Measurements from ENCODE around the gene PRMT5. TPM values are rescaled to one million over a fixed set of nuclear protein-coding genes. Genes with fewer than 3 reads are reported as not detected.

PRMT5 gene
- total RNA-seq, 1 experiment from 2014 or later: 92.8 TPM

GRCh38 chr14:22884076-22884737 lies 45.0 kb downstream of the PRMT5 start:
- DNase-seq (ENCODE audit: low read depth): no peak
- in situ Hi-C loops (cut with HindIII; ENCODE audit: low pct_unique_long_range_greater_than_20kb, low sequenced_read_pairs): no loop called here

- DNase-seq (ENCODE audit: low read depth): no peak
- in situ Hi-C loops (cut with HindIII; ENCODE audit: low pct_unique_long_range_greater_than_20kb, low sequenced_read_pairs): no loop called here
These were observed 45.8 kb downstream of the PRMT5 start, which contains the start of gene REM2 for GRCh38 chr14:22883173-22883976. Gene REM2 (plus strand): TSS chr14:22883222. CDS start chr14:22883288, 66 bp downstream.

DNA sequence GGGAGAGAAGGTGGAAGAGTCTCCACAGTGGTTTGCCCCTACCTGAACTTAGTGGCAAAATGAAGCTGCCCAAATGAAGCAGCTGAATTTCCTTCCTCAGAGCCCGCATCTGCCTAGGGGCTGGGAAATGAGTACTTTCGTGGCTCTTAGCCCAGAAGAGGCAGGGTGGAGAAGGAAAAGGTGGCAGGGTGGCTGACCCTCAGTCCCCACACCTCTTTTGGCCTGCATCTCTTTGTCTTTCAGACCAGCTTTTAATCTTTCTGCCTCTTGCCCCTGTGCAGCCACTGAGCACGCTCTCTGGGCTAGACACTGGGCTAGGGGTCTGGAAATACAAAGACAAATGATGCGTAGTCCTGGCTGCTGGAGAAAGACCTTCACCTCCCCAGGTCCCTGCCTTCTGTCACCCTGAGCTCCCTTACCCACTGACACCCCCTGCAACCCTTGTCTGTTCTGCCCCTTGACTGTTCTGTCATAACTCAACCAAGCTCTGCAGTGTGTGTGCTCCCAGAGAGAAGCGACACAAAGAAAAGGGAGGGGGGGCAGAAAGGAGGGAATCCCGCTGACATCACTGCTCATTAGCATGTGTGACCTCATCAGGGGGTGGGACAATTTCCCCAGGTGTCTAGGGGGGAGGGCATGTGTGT lies 46.5 kb downstream of the PRMT5 start:
- in situ Hi-C loops (cut with HindIII; ENCODE audit: low pct_unique_long_range_greater_than_20kb, low sequenced_read_pairs): no loop called here
- peak; percentile 42 for DNase-seq (ENCODE audit: low read depth)

DNA sequence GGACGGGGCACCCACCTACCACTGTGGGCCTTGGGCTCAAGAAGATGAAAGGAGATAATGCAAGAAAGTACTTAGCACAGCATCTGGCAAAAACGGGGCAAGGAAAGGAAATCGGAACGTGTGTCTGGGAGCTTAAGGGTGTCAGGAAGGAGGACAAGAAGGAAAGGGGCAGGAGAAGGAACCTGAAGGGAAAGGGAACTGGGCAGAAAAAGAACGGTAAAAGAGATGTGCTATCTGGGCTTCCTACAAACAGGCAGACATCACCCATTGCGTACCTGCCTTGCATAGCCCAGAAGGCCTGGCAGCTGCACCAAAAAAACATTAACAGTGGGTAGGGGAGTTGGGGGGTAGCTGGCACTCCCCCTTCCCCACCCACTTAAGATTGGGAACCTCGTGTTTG lies 47.1 kb downstream of the PRMT5 start:
- in situ Hi-C loops (cut with HindIII; ENCODE audit: low pct_unique_long_range_greater_than_20kb, low sequenced_read_pairs): no loop called here
- DNase-seq (ENCODE audit: low read depth): no peak

- in situ Hi-C loops (cut with HindIII; ENCODE audit: low pct_unique_long_range_greater_than_20kb, low sequenced_read_pairs): no loop called here
- DNase-seq (ENCODE audit: low read depth): no peak
These were observed 50.6 kb downstream of the PRMT5 start for GRCh38 chr14:22878271-22879246.

DNA sequence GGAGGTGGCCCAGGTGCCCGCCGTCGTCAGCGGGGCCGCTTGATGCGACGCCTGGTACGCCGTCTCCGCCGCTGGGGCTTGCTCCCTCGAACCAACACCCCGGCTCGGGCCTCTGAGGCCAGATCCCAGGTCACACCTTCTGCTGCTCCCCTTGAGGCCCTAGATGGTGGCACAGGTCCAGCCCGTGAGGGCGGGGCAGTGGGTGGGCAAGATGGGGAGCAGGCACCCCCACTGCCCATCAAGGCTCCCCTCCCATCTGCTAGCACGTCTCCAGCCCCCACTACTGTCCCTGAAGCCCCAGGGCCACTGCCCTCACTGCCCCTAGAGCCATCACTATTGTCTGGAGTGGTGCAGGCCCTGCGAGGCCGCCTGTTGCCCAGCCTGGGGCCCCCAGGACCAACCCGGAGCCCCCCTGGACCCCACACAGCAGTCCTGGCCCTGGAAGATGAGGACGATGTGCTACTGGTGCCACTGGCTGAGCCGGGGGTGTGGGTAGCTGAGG lies 52.1 kb downstream of the PRMT5 start:
- in situ Hi-C loops (cut with HindIII; ENCODE audit: low pct_unique_long_range_greater_than_20kb, low sequenced_read_pairs): no loop called here
- no peak for DNase-seq (ENCODE audit: low read depth)

DNA sequence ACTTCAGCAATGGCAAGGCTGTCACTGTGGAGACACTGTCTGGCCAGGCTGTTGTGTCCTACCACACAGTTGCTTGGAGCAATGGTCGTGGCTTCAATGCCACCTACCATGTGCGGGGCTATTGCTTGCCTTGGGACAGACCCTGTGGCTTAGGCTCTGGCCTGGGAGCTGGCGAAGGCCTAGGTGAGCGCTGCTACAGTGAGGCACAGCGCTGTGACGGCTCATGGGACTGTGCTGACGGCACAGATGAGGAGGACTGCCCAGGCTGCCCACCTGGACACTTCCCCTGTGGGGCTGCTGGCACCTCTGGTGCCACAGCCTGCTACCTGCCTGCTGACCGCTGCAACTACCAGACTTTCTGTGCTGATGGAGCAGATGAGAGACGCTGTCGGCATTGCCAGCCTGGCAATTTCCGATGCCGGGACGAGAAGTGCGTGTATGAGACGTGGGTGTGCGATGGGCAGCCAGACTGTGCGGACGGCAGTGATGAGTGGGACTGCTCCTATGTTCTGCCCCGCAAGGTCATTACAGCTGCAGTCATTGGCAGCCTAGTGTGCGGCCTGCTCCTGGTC lies 53.3 kb downstream of the PRMT5 start:
- in situ Hi-C loops (cut with HindIII; ENCODE audit: low pct_unique_long_range_greater_than_20kb, low sequenced_read_pairs): no loop called here
- DNase-seq (ENCODE audit: low read depth): no peak

DNA sequence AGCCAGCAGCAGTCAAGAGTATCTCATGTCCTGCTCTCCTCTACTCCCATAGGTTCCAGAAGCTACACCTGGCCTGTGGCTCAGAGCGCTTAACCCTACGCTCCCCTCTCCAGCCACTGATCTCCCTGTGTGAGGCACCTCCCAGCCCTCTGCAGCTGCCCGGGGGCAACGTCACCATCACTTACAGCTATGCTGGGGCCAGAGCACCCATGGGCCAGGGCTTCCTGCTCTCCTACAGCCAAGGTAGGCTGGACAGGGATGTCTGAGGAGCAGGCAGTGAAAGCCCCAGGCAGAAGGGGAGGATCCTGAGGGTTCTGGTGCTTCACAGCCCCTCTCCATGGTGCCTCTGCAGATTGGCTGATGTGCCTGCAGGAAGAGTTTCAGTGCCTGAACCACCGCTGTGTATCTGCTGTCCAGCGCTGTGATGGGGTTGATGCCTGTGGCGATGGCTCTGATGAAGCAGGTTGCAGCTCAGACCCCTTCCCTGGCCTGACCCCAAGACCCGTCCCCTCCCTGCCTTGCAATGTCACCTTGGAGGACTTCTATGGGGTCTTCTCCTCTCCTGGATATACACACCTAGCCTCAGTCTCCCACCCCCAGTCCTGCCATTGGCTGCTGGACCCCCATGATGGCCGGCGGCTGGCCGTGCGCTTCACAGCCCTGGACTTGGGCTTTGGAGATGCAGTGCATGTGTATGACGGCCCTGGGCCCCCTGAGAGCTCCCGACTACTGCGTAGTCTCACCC lies 54.0 kb downstream of the PRMT5 start:
- in situ Hi-C loops (cut with HindIII; ENCODE audit: low pct_unique_long_range_greater_than_20kb, low sequenced_read_pairs): no loop called here
- no peak for DNase-seq (ENCODE audit: low read depth)

DNA sequence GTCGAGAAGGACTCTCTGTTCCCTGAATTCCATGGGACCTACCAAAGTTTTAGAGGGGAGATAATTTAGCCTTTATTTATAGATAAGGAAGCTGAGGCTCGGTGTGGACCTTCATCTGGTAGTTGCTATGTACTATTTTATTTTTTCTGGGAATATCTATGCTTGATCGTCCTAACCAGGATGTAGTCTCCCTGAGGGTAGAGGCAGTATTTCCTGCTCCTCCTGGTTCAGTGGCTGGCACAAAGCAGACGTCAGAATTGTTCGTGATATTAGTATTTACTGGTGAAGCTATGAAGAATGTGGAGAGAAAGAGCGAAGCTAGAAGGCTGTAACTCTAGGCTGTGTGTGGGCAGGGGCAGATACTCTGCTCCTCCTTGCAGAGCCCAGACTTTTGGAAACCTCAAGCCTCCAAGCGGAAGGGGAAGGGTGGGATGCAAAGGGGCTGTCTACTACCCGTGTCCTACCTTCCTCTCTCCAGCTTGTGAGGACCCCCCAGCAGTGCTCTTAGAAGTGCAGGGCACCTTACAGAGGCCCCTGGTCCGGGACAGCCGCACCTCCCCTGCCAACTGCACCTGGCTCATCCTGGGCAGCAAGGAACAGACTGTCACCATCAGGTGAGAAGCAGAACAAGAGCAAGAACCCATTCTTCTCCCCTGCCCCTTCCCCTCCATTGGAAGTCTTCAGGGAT lies 56.2 kb downstream of the PRMT5 start:
- no peak for DNase-seq (ENCODE audit: low read depth)
- in situ Hi-C loops (cut with HindIII; ENCODE audit: low pct_unique_long_range_greater_than_20kb, low sequenced_read_pairs): no loop called here

GRCh38 chr14:22872033-22872832 lies 56.9 kb downstream of the PRMT5 start:
- in situ Hi-C loops (cut with HindIII; ENCODE audit: low pct_unique_long_range_greater_than_20kb, low sequenced_read_pairs): no loop called here
- DNase-seq (ENCODE audit: low read depth): peak; percentile 81

GRCh38 chr14:22871224-22872032 lies 57.7 kb downstream of the PRMT5 start, which contains the start of gene LRP10:
Gene LRP10 (plus strand): TSS chr14:22871740. CDS start chr14:22872304, 564 bp downstream.
- in situ Hi-C loops (cut with HindIII; ENCODE audit: low pct_unique_long_range_greater_than_20kb, low sequenced_read_pairs): no loop called here
- DNase-seq (ENCODE audit: low read depth): peak; percentile 90

DNA sequence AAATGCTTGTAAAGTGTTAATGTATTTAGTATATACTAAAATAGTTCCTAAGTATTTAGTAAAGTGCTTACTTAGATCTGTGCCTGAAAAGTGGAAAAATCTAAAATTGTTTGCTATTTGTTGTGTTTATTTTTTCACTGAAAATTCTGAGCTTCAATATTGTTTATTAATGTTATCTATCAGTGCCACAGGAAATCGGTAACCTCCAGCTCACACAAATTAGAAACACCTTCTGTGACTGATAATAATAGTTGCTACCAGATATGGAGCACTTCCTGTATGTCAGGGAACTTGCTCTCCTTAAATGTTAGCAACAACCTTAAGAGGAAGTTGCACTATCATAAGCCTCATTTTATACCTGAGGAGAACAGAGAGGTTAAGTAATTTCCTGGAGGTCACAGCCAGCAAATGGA lies 58.4 kb downstream of the PRMT5 start:
- DNase-seq (ENCODE audit: low read depth): no peak
- in situ Hi-C loops (cut with HindIII; ENCODE audit: low pct_unique_long_range_greater_than_20kb, low sequenced_read_pairs): no loop called here

All from Caki2 (cell line).